CD1c-positive myeloid dendritic cell (primary cell): ENCODE measurements around the gene ANO9.
"Not testable (repeated sequence)": the region's sequence is repeated elsewhere in the genome, so short reads cannot be mapped to it uniquely, and the experiment has no call there.

Experiments
- DNase-seq: peaks from one replicate; pipeline ENCODE4 v3.0.0-alpha.2; 2016; ENCODE audit errors: extremely low spot score

ANO9 gene

GRCh38 chr11:434496-434895, 7.3 kb downstream of the ANO9 start:
- no peak for DNase-seq

DNA sequence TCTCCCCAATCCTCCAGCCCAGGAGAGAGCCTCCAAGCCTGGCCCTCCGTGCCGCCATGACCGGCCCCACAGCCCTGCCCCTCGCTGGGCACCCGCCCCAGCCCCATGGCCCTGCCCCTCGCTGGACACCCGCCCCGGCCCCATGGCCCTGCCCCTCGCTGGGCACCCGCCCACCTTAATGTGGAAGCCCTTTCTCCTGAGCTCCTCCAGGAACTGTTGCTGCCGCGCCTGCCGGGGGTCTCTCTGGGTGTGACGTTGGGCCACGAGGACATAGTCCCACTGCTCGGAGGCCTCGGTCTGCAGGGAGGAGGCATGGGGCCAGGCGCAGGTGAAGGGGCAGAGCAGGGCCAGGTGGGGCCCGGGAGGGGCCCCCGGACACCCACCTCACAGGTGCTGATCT, 8.2 kb downstream of the ANO9 start:
- no peak for DNase-seq

GRCh38 chr11:433111-433510, 8.7 kb downstream of the ANO9 start:
- no peak for DNase-seq

- DNase-seq, result no peak
These were observed 9.2 kb downstream of the ANO9 start for GRCh38 chr11:432501-433100.

- no peak for DNase-seq
These were observed 9.9 kb downstream of the ANO9 start for GRCh38 chr11:431921-432320.

DNA sequence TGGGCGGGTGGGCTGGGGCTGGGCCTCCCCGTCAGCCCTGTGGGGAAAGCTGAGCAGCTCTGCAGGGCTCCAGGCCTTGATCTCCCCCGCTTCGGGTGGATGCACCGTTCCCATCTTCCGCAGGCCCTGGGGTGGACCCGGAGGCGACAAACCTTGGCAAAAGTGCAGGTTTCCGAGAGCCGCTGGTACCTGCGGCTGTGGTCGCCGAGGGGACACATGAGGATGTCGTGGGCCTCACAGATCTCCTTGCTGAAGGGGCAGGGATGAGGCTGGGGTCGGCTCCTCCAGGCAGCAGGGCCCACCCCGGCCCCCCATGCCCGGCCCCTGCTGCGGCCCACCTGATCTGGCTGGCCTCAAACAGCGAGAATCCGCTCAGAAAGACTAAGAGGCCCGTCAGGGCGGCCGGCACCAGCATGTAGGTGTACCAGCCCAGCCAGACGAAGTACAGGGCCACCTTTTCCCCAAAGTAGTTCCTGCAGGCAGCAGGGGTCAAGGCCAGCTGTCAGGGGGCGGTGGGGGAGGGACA, 11.8 kb downstream of the ANO9 start:
- DNase-seq, result no peak

DNA sequence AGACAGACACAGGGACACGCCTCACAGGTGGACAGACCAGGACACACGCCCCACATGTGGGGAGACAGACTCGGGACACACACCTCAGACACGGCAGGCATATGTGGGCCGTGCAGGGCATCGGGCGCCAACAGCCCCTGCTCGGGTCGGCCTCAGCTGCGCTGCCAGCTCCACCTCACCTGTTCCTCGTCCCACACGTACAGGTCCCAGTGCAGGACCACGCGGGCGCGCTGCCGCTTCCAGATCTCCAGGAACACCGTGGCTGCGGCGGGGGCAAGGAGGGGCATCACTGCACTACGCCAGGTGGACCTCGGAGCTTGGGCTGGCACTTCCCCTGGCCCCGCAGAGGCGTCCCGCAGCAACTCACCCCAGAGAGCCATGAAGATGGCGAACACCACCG, 12.4 kb downstream of the ANO9 start:
- DNase-seq, result no peak

- no peak for DNase-seq
These were observed 13.5 kb downstream of the ANO9 start for GRCh38 chr11:428295-428694.

- DNase-seq, result no peak
These were observed 15.0 kb downstream of the ANO9 start for GRCh38 chr11:426851-427250.

- DNase-seq, result no peak
These were observed 16.5 kb downstream of the ANO9 start for GRCh38 chr11:425301-425700.

- not testable (repeated sequence) for DNase-seq
These were observed 17.0 kb downstream of the ANO9 start for GRCh38 chr11:424766-425165.

DNA sequence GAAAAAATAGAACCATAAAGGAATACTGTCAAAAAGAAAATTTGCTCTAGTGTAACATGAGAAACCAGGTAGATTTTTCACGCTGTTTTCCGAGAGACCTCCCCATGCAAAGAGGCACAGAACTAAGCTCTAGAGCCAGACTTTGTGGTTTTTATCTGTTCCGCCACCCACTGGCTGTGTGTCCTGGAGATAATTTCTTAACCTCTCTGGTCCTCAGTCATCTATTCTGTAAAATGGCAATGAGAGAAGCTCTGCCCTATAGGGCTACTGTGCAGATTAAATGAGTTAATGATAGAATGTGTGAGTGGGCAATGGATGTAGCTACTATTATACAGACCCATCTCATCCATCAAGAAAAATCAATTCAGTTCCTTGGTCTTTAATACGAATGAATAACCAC, 17.6 kb downstream of the ANO9 start:
- no peak for DNase-seq

DNA sequence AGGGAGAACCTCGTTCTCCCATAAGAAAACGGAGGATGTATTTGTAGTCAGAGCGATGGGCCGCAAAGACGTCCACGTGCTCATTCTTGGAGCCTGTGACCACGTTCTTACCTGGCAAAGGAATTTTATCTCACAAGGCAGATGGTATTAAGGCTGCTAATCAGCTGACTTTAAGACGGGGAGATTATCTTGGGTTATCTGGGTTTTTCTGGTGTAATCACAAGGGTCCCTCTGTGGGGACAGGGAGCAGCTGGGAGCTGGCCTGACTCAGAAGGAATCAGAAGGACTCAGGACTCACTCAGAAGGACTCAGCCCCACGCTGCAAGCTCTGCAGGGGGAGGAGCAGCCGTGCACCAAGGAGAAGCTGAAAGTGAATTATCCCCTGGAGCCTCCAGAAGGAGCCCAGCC, 19.6 kb downstream of the ANO9 start:
- DNase-seq, result no peak

DNA sequence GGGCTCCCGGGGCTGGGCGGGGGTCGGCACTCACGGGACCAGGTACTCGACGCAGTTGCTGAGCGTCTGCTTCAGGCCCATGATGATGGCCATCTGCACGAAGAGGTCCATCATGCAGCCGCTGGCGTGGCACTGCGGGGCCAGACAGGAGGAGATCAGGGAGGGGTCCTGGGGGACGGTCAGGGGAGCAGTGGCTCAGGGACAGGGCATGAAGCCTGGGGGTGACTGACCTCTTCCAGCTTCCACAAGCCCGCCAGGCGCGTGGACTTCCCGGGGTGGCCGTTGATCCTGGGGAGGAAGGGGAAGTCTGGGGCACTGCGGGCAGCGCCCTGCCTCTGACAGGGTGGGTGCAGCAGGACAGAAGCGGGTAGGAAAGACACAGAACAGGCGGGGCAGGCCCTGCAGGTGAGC, 20.9 kb downstream of the ANO9 start:
- no peak for DNase-seq

- DNase-seq, result no peak
These were observed 21.5 kb downstream of the ANO9 start for GRCh38 chr11:420054-420910.

GRCh38 chr11:419248-420005, 22.4 kb downstream of the ANO9 start:
- no peak for DNase-seq

DNA sequence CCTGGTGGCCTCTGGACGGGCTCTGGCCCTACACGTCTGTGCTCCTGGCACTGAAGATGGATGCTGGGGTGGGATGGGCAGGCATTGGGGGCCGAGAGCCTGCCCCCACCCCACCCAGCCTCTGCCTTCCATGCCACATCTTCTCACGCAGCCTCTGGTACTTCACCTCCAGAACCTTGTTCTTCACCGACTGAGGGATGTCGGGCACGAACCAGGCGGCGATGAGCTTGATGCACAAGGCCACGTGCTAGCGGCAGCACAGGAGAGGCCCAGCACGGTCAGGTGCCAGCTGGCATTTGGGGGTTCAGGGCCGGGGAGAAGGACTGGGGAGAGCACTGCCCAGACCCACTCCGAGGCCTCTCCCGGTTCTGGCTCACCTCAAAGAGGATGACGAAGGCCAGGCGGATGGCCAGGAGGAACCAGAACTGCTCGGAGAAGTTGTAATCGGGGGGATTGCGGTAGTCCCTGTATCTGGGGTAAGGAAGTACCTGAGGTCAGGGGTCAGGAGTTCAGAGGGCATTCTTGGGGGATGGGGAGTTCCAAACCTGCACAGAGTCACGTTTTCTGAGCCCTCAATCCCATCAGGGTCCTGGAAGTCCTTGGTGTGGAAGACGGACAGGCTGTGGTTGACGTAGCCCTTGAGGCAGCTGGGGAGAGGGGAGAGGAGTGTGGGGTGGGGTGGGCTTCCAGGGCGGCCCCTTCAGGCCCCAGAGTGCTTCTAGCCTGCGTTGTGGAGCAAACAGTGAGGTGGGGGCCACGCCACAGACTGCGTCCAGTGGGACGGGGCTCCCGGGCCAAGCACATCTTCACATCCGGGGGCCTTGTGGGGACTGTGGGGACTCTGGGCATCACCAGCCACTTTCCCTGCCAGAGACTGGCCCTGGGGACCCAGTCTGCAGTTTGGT, 23.2 kb downstream of the ANO9 start:
- no peak for DNase-seq

GRCh38 chr11:417652-418342, 24.0 kb downstream of the ANO9 start:
- no peak for DNase-seq

DNA sequence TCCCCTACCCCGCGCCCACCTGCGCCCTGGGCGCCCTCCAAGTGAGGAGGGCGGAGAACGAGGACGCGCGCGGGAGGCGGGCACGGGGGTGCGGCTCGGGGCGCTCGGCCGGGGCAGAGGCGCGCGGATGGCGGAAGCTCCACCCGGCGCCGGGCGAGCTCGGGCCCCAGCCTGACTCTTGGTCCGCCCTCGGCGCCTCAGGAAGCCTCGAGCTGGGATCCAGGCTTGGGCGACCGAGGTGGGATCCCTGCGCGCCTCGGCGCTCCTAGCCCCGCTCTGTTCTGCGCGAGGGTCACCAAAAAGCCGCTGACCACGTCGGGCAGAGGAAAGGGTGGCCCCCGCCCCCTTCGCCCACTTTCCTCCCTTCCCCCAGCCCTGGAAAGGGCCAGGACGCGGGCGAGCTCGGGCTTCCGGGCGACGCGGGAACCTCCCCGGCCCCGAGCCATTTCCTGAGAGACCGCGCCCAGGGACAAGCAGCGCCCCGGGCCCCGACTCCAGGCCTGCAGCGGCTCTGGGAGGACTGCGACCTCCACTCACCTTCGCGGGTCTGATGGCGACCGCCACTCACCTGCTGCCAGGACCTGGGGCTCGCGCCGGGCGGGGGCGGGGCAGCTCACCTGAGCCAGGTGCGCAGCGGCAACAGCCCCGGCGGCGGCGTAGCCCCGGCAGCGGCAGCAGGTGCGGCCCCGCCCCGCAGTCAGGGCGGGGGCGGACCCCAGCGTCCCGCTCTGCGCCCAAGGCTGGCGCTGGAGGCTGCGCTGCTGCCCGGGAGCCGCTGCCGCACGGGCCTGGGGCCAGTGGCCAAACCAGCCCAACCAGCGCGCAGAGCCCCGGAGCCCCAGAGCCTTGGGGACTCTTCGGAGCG, 24.8 kb downstream of the ANO9 start:
- peak; percentile 65 for DNase-seq
